Chondrocyte (in vitro differentiated cells): Measurements from ENCODE around the gene CD22. TPM values are rescaled to one million over a fixed set of nuclear protein-coding genes. Genes with fewer than 3 reads are reported as not detected.

Experiments used
- DNase-seq: peaks from one replicate; pipeline ENCODE4 v3.0.0; 2021; ENCODE audit warnings: mixed read lengths, low spot score
- H3K27ac Mint-ChIP-seq: one replicate; pipeline ENCODE4 v1.8.0; 2021; ENCODE audit warnings: mild to moderate bottlenecking, moderate library complexity, mixed read lengths; ENCODE audit not compliant: unreplicated experiment
- H3K27me3 Mint-ChIP-seq: 2 replicates; pipeline ENCODE4 v1.8.0; 2021; ENCODE audit warnings: low read depth, mixed read lengths
- H3K36me3 Mint-ChIP-seq: 2 replicates; pipeline ENCODE4 v1.8.0; 2021; ENCODE audit warnings: low read depth, mixed read lengths
- H3K4me1 Mint-ChIP-seq: 2 replicates; pipeline ENCODE4 v1.8.0; 2021; ENCODE audit warnings: low read depth, mild to moderate bottlenecking, mixed read lengths
- H3K4me3 Mint-ChIP-seq: one replicate; pipeline ENCODE4 v1.8.0; 2021; ENCODE audit warnings: mild to moderate bottlenecking, moderate library complexity, mixed read lengths; ENCODE audit not compliant: unreplicated experiment
- H3K9me3 Mint-ChIP-seq: 2 replicates; pipeline ENCODE4 v1.8.0; 2021; ENCODE audit warnings: low read depth, mixed read lengths
- total RNA-seq: library from RNA; stranded (reverse); gene quantifications from 3 replicates; pipeline ENCODE4 v1.2.1, GENCODE V29; 2021
- TF ChIP-seq, protein P1 (sequence below): fragments of 200-600 bp; sonication (generic); IDR thresholded peaks from 2 replicates; pipeline ENCODE4 v1.5.0; 2021; ENCODE audit warnings: antibody characterized with exemption, mild to moderate bottlenecking, moderate library complexity

CD22 gene
- total RNA-seq, 1 donor from 2014 or later: not detected

DNA sequence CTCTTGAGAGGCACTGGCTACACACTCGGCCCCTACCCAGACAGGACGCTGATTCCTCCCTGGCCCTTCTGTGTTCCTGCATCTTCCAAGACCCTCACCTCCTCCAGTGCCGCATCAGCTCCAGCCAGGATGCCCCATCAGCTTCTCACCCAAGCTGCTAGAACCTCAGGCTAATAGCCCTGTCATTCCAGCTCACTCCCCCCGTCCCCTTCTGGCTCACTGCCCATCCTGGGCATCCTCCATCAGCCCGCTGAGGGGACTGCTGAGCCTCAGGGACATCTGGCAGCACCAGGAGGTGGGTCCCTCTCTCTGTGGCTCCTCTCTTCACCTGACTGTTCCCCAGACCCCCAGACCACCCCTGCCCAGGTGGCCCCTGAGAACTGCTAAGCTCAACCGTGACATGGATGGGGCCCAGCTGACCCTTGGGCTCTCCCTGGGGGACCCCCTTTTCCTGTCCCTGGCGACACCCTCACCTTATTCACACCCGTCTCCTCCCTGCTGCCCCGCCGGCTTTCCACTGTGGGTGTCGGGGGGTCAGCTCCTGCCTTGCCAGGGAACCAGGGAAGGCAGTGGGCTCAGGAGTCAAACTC, 34.1 kb downstream of the CD22 start:
- Mint-ChIP-seq H3K9me3 (no peaks in the 10 kb centered on the region), H3K27ac (no peak overlapping the region), H3K4me1 (no peaks in the 10 kb centered on the region), H3K36me3 (no peaks in the 10 kb centered on the region), H3K27me3 (peaks cover 17% of the 10 kb centered on the region), H3K4me3 (no peak overlapping the region)
- TF ChIP-seq, protein P1, sequence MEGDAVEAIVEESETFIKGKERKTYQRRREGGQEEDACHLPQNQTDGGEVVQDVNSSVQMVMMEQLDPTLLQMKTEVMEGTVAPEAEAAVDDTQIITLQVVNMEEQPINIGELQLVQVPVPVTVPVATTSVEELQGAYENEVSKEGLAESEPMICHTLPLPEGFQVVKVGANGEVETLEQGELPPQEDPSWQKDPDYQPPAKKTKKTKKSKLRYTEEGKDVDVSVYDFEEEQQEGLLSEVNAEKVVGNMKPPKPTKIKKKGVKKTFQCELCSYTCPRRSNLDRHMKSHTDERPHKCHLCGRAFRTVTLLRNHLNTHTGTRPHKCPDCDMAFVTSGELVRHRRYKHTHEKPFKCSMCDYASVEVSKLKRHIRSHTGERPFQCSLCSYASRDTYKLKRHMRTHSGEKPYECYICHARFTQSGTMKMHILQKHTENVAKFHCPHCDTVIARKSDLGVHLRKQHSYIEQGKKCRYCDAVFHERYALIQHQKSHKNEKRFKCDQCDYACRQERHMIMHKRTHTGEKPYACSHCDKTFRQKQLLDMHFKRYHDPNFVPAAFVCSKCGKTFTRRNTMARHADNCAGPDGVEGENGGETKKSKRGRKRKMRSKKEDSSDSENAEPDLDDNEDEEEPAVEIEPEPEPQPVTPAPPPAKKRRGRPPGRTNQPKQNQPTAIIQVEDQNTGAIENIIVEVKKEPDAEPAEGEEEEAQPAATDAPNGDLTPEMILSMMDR: no peak
- no peak for DNase-seq

DNA sequence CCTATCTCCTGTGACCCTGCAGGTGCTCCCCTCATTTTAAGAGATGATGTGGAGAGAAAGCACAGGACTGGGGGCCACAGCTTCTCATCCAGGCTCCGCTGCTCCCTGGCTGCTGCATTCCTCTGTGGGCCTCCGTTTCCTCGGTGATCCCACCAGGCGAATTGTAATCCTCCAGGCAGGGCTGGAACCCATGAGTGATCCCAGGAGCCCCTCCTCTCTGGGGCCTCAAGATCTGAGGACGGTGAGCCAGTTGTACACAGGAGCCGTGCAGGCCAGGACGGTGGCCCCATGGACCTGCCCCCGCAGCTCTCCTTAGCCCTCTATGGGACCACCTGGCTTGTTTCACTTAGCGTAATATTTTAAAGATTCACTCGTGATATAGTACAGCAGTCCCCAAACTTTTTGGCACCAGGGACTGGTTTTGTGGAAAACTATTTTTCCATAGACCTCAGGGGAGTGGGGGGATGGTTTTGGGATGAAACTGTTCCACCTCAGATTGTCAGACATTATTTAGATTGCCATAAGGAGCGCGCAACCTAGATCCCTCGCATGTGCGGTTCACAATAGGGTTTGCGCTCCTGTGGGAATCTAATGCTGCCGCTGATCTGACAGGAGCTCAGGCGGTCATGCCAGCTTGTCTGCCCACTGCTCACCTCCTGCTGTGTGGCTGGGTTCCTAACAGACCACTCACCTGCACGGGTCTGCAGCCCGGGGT, 34.9 kb downstream of the CD22 start:
- Mint-ChIP-seq H3K9me3 (no peaks in the 10 kb centered on the region), H3K36me3 (no peaks in the 10 kb centered on the region), H3K4me1 (no peaks in the 10 kb centered on the region), H3K4me3 (no peak overlapping the region), H3K27me3 (peaks cover 19% of the 10 kb centered on the region), H3K27ac (no peak overlapping the region)
- no peak for DNase-seq
- TF ChIP-seq, protein P1: no peak

DNA sequence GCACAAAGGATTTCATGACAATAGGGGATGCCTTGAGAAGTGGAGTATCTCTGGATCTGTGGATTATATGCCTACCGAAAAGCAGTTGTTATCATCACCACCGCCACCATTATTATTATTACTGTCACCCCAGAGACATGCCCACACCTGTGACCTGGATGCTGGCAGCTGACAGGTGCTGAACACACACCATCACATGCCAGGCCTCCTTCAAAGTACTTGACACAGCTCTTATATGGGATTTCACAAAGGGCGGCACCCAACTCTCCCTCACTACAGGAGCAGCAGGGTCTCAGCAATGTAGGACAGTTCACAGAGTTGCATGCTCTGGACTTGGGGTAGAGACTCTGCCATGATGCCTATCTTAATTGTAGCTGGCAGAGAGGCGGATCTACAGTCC, 36.3 kb downstream of the CD22 start:
- Mint-ChIP-seq H3K9me3 (no peaks in the 10 kb centered on the region), H3K4me3 (no peak overlapping the region), H3K36me3 (no peaks in the 10 kb centered on the region), H3K27me3 (peaks cover 19% of the 10 kb centered on the region), H3K27ac (no peak overlapping the region), H3K4me1 (no peaks in the 10 kb centered on the region)
- no peak for DNase-seq
- TF ChIP-seq, protein P1: no peak

DNA sequence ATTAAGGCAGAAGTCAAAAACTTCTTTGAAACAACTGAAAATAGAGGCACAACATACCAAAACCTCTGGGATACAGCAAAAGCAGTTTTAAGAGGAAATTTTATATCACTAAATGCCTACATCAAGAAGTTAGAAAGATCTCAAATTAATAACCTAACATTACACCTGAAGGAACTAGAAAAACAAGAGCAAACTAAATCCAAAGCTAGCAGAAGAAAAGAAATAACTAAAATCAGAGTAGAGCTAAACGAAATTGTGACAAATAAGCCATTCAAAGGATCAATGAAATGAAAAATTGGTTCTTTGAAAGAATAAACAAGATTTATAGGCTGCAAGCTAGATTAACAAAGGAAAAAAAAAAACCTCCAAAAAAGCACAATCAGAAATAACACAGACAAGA, 39.4 kb downstream of the CD22 start:
- Mint-ChIP-seq H3K9me3 (no peaks in the 10 kb centered on the region), H3K36me3 (no peaks in the 10 kb centered on the region), H3K4me3 (no peak overlapping the region), H3K4me1 (no peaks in the 10 kb centered on the region), H3K27me3 (peaks cover 13% of the 10 kb centered on the region), H3K27ac (no peak overlapping the region)
- DNase-seq: no peak
- TF ChIP-seq, protein P1: no peak

DNA sequence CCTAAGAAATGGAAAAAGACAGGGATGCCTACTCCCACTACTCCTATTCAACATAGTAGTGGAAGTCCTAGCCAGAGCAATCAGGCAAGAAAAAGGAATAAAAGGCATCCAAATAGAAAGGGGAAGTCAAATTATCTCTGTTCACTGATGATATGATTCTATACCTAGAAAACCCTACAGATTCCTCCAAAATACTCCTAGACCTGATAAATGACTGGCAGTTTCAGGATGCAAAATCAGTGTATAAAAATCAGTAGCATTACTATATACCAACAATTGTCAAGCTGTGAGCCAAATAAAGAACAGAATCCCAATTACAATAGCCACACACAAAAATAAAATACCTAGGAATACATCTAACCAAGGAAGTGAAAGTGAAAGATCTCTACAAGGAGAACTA, 40.5 kb downstream of the CD22 start:
- TF ChIP-seq, protein P1: no peak
- Mint-ChIP-seq H3K36me3 (no peaks in the 10 kb centered on the region), H3K27ac (no peak overlapping the region), H3K9me3 (no peaks in the 10 kb centered on the region), H3K4me1 (no peaks in the 10 kb centered on the region), H3K4me3 (no peak overlapping the region), H3K27me3 (peaks cover 22% of the 10 kb centered on the region)
- no peak for DNase-seq
